CD4-positive, alpha-beta T cell (primary cell): ENCODE results near the gene ALK. TPM values are rescaled to one million over a fixed set of nuclear protein-coding genes. Genes with fewer than 3 reads are reported as not detected.

Source experiments
- ATAC-seq: fragments of 200-7000 bp; cut with Tn5 transposase; one replicate; pipeline ENCODE4 v1.10.0; 2022; ENCODE audit warnings: mild to moderate bottlenecking; ENCODE audit not compliant: poor library complexity
- CTCF ChIA-PET: fragments of 350-600 bp; sonication (Branson Sonifier 250); formaldehyde crosslinking; loops from one replicate; lab custom pipeline; 2021; ENCODE audit warnings: antibody characterized with exemption, inconsistent platforms; lab: Charles Lee
- POLR2A ChIA-PET: fragments of 350-600 bp; sonication (Branson Sonifier 250); formaldehyde crosslinking; loops from one replicate; lab custom pipeline; 2021; ENCODE audit warnings: antibody characterized with exemption, inconsistent platforms; lab: Charles Lee
- DNase-seq, 14 experiments: peaks; one replicate each; pipeline ENCODE4 v3.0.0-alpha.2; 2013 to 2020; ENCODE audit warnings: mixed read lengths in 2 of 14
- H3K27ac ChIP-seq, 2 donors: one replicate each; pipeline versions ENCODE4 v1.5.1 to v1.7.0; 2013; ENCODE audit warnings: low read length in 2 of 2, low read depth in 1 of 2, mild to moderate bottlenecking in 1 of 2
- H3K27me3 ChIP-seq, 2 experiments: 1 replicate in 1 of 2; 2 replicates in 1 of 2; pipeline versions ENCODE4 v1.6.1 to v1.7.0; 2013; ENCODE audit warnings: low read length in 2 of 2, control low read depth in 1 of 2, mild to moderate bottlenecking in 1 of 2, moderate library complexity in 1 of 2; ENCODE audit not compliant: insufficient read depth in 2 of 2, control insufficient read depth in 1 of 2
- H3K36me3 ChIP-seq: one replicate; pipeline ENCODE4 v1.6.1; 2013; ENCODE audit warnings: low read length, control low read depth; ENCODE audit not compliant: insufficient read depth
- H3K4me1 ChIP-seq: one replicate; pipeline ENCODE4 v1.6.1; 2013; ENCODE audit warnings: low read length, control low read depth; ENCODE audit not compliant: insufficient read depth
- H3K4me3 ChIP-seq: one replicate; pipeline ENCODE4 v1.5.1; 2013; ENCODE audit warnings: mild to moderate bottlenecking, low read length, moderate library complexity
- H3K9me3 ChIP-seq, 2 experiments: 1 replicate in 1 of 2; 2 replicates in 1 of 2; pipeline versions ENCODE4 v1.6.1 to v1.7.0; 2013; ENCODE audit warnings: low read length in 2 of 2, mild to moderate bottlenecking in 2 of 2, control low read depth in 1 of 2, moderate library complexity in 1 of 2; ENCODE audit not compliant: control insufficient read depth in 1 of 2, insufficient read depth in 1 of 2
- H3K27ac Mint-ChIP-seq: one replicate; pipeline ENCODE4 v1.8.0; 2020; ENCODE audit warnings: mixed read lengths
- H3K27me3 Mint-ChIP-seq: one replicate; pipeline ENCODE4 v1.8.0; 2021; ENCODE audit warnings: mixed read lengths
- H3K36me3 Mint-ChIP-seq: one replicate; pipeline ENCODE4 v1.8.0; 2021; ENCODE audit warnings: low read depth, mixed read lengths
- H3K4me1 Mint-ChIP-seq: one replicate; pipeline ENCODE4 v1.8.0; 2021; ENCODE audit warnings: low read depth, mixed read lengths
- H3K4me3 Mint-ChIP-seq: one replicate; pipeline ENCODE4 v1.8.0; 2020; ENCODE audit warnings: mild to moderate bottlenecking, mixed read lengths
- H3K9me3 Mint-ChIP-seq: one replicate; pipeline ENCODE4 v1.8.0; 2020; ENCODE audit warnings: mixed read lengths
- intact Hi-C, 2 experiments: fragments of 100-400 bp; cut with DNase I in 1 of 2; cut with micrococcal nuclease in 1 of 2; formaldehyde crosslinking; loops; one replicate each; pipeline versions ENCODE4 v1.15.1 to v1.9.0; 2023 to 2025; cut with DNase I, micrococcal nuclease
- total RNA-seq, 174 experiments: library from RNA in 2 of 174; stranded (reverse) in 2 of 174; gene quantifications; one replicate each; pipeline ENCODE4 v1.2.3 and lab custom pipeline; 2021 to 2026
- TF ChIP-seq, protein P1 (sequence below): fragments of 200-600 bp; IDR thresholded peaks from one replicate; pipeline ENCODE4 v1.8.0; 2022; ENCODE audit warnings: antibody characterized with exemption, mild to moderate bottlenecking

Gene ALK
- total RNA-seq, 2 experiments from 2014 or later = not detected

DNA sequence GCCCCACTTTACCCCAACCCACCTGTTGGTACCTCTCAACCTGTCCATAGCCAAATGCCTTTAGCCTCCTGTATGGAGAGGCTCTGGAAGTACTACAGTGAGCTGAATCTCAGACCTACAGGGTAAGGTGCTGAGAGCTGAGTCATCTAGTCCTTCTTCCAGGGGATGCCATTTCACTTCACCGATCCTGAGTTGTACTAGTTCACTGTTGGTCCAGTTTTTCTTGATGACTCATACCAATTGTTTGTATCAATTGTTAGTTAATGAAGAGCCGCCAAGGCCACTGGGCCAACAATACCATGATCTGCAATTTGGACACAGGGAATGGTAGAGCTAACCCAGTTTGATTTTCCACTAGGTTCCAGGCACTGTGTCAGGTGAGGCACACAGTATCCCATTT, 549.2 kb downstream of the ALK start:
- ATAC-seq (no peak), DNase-seq (no peak)
- TF ChIP-seq, protein P1, sequence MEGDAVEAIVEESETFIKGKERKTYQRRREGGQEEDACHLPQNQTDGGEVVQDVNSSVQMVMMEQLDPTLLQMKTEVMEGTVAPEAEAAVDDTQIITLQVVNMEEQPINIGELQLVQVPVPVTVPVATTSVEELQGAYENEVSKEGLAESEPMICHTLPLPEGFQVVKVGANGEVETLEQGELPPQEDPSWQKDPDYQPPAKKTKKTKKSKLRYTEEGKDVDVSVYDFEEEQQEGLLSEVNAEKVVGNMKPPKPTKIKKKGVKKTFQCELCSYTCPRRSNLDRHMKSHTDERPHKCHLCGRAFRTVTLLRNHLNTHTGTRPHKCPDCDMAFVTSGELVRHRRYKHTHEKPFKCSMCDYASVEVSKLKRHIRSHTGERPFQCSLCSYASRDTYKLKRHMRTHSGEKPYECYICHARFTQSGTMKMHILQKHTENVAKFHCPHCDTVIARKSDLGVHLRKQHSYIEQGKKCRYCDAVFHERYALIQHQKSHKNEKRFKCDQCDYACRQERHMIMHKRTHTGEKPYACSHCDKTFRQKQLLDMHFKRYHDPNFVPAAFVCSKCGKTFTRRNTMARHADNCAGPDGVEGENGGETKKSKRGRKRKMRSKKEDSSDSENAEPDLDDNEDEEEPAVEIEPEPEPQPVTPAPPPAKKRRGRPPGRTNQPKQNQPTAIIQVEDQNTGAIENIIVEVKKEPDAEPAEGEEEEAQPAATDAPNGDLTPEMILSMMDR = no peak
- intact Hi-C loops = no loop called here
- no peaks in the 10 kb centered on the region for H3K4me1 Mint-ChIP-seq
- H3K36me3 ChIP-seq = no peaks in the 10 kb centered on the region
- no peaks in the 10 kb centered on the region for H3K36me3 Mint-ChIP-seq
- H3K4me1 ChIP-seq = no peaks in the 10 kb centered on the region
- no peak overlapping the region for H3K27ac ChIP-seq
- no peak overlapping the region for H3K4me3 ChIP-seq
- POLR2A ChIA-PET = no interaction called here
- peaks cover 3 to 9% of the 10 kb centered on the region in 2 experiments for H3K27me3 ChIP-seq
- H3K9me3 Mint-ChIP-seq = no peaks in the 10 kb centered on the region
- H3K27me3 Mint-ChIP-seq = peaks cover 30% of the 10 kb centered on the region
- CTCF ChIA-PET = no interaction called here
- no peak overlapping the region for H3K27ac Mint-ChIP-seq
- no peaks in the 10 kb centered on the region for H3K9me3 ChIP-seq
- no peak overlapping the region for H3K4me3 Mint-ChIP-seq

DNA sequence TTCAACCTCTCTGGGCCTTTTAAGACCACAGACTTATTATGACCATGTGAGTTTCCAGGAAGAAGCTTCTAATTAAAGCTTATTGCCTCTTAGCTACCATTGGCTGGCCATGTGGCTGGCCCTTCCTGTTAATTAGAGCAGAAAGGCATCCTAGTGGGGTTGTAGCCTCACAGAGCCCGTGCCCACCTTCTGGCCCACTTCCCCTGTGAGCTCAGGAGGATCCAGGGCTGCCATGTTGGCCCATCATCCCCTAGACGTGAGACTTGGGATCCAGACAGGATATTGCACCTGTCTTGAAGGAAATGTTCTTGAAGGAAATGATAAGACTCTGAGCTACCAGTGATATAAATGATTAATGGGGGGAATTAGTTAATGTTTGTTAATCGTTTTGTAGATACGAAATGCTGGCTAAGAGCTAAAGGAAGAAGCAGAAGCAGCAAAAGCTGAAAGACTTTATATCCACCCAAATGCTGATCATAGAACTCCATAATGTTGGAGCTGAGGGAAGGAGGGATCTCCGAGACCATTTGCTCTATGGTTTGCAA, 550.7 kb downstream of the ALK start:
- no peaks in the 10 kb centered on the region for H3K36me3 ChIP-seq
- H3K27ac ChIP-seq = no peak overlapping the region
- ChIA-PET POLR2A (no interaction called here), CTCF (no interaction called here)
- no peak for DNase-seq
- TF ChIP-seq, protein P1 = no peak
- H3K4me3 ChIP-seq = no peak overlapping the region
- ATAC-seq = no peak
- Mint-ChIP-seq H3K4me3 (no peak overlapping the region), H3K9me3 (no peaks in the 10 kb centered on the region), H3K36me3 (no peaks in the 10 kb centered on the region), H3K27ac (no peak overlapping the region), H3K27me3 (peaks cover 37% of the 10 kb centered on the region), H3K4me1 (no peaks in the 10 kb centered on the region)
- intact Hi-C loops = no loop called here
- H3K9me3 ChIP-seq = no peaks in the 10 kb centered on the region
- no peaks in the 10 kb centered on the region for H3K4me1 ChIP-seq
- peaks cover 3 to 9% of the 10 kb centered on the region in 2 experiments for H3K27me3 ChIP-seq

DNA sequence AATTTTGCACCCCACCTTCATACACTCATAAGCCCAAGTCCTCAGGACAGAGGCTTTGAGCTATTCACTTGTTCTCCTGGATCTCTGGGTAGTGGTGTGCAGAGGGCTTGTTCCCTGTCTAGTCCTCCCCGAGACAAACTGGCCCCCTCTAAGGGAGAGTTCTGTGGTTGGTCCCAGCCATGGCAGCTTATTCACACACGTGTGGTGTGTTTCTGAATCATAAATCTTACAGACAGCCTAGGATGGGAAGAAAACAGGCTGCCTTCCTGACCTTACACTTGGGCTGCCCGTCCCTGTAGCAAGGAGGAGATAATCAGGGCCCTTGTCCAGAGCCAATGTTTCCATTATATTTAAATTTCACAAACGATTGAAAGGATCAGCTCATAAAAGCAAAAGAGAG, 551.2 kb downstream of the ALK start:
- H3K36me3 Mint-ChIP-seq = no peaks in the 10 kb centered on the region
- Histone ChIP-seq H3K4me1 (no peaks in the 10 kb centered on the region), H3K9me3 (no peaks in the 10 kb centered on the region), H3K27me3 (peaks cover 3 to 9% of the 10 kb centered on the region in 2 experiments), H3K36me3 (no peaks in the 10 kb centered on the region), H3K4me3 (no peak overlapping the region), H3K27ac (no peak overlapping the region)
- peaks cover 38% of the 10 kb centered on the region for H3K27me3 Mint-ChIP-seq
- DNase-seq (no peak), ATAC-seq (no peak)
- no peak overlapping the region for H3K4me3 Mint-ChIP-seq
- ChIA-PET POLR2A (no interaction called here), CTCF (no interaction called here)
- TF ChIP-seq, protein P1 = no peak
- intact Hi-C loops = no loop called here
- H3K9me3 Mint-ChIP-seq = no peaks in the 10 kb centered on the region
- no peaks in the 10 kb centered on the region for H3K4me1 Mint-ChIP-seq
- H3K27ac Mint-ChIP-seq = no peak overlapping the region
